Calu3 (cell line): ENCODE data around the gene FKBP15. TPM values are rescaled to one million over a fixed set of nuclear protein-coding genes. Genes with fewer than 3 reads are reported as not detected.

Experiments
- BruUV-seq: library from RNA; stranded (reverse); fragments of 400-500 nt; replicated peaks from 2 replicates; lab custom pipeline; 2021; lab: Mats Ljungman, UMichigan
- CTCF ChIA-PET: fragments of 300-600 bp; sonication (Branson Sonifier 250); formaldehyde crosslinking; loops from one replicate; lab custom pipeline; 2022; ENCODE audit warnings: antibody characterized with exemption; lab: Charles Lee
- DNase-seq: peaks from one replicate; pipeline ENCODE4 v3.0.0; 2022
- H3K27ac Mint-ChIP-seq: one replicate; pipeline ENCODE4 v1.8.0; 2022; ENCODE audit warnings: mixed read lengths; ENCODE audit not compliant: unreplicated experiment
- H3K27me3 Mint-ChIP-seq: one replicate; pipeline ENCODE4 v1.8.0; 2022; ENCODE audit warnings: mixed read lengths; ENCODE audit not compliant: unreplicated experiment
- H3K36me3 Mint-ChIP-seq: one replicate; pipeline ENCODE4 v1.8.0; 2022; ENCODE audit warnings: mild to moderate bottlenecking, moderate library complexity, mixed read lengths; ENCODE audit not compliant: insufficient read depth, unreplicated experiment
- H3K4me1 Mint-ChIP-seq: one replicate; pipeline ENCODE4 v1.8.0; 2022; ENCODE audit warnings: mild to moderate bottlenecking, low read depth, mixed read lengths; ENCODE audit not compliant: unreplicated experiment
- H3K4me3 Mint-ChIP-seq: one replicate; pipeline ENCODE4 v1.8.0; 2022; ENCODE audit warnings: mild to moderate bottlenecking, low read depth, moderate library complexity, mixed read lengths; ENCODE audit not compliant: unreplicated experiment
- H3K9me3 Mint-ChIP-seq: one replicate; pipeline ENCODE4 v1.8.0; 2022; ENCODE audit warnings: low read depth, mixed read lengths; ENCODE audit not compliant: unreplicated experiment
- CTCF ChIP-seq: fragments of 200-600 bp; IDR thresholded peaks from one replicate; pipeline ENCODE4 v1.8.0; 2022; ENCODE audit warnings: antibody characterized with exemption; ENCODE audit not compliant: unreplicated experiment
- intact Hi-C: fragments of 100-400 bp; cut with micrococcal nuclease; formaldehyde crosslinking; loops from one replicate; pipeline ENCODE4 v1.10.0; 2022; ENCODE audit not compliant: unreplicated experiment
- total RNA-seq: library from RNA; stranded (reverse); gene quantifications from 2 replicates; pipeline ENCODE4 v1.2.3, GENCODE V29; 2022

FKBP15 gene
- total RNA-seq, 1 experiment from 2014 or later, result 19.2 TPM

DNA sequence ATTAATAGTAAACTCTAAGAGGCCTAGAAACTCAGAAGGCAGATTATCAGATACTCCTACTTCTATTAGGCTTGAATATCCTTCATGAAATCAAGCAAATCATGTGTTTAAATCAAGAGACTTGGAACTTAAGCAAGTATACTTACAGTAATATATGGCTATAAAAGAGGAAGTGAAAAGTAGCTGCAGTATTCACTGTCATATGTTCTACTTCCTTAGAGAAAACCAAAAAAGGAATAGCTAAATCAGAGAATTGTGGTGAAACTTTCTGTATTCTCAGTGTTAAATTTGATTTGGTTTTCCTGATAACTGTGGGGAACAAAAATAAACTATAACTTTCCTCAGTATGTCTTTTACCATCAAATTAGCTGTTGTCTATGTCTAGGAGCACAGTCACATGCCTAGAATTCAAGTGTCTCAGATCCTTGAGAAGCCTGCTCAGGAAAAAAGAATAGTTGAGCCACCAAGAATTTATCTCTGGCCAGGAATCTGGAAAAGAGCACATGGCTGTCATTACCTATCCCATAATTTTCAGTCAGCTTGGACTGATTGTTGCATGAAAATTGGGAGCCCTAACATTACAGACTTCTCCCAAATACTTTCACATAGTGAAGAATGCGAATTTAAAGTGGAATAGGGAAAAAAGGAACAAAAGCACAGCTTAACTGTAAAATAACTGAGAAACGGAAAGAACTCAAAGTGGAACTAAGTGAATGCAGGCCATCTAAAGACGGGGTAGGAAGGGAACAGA is 1.7 kb downstream of the FKBP15 start:
- BruUV-seq, result no TSS peak
- no peak for TF ChIP-seq CTCF
- peaks cover 25% of the 10 kb centered on the region for H3K36me3 Mint-ChIP-seq
- intact Hi-C loops, result no loop called here
- H3K27me3 Mint-ChIP-seq, result no peaks in the 10 kb centered on the region
- no peak for DNase-seq
- peak overlapping the region; percentile 92 for H3K4me3 Mint-ChIP-seq
- CTCF ChIA-PET, result interaction anchor here (1.6 kb wide), 1 partner anchor 56 kb away, joined by 3 read pairs; the partner anchor contains the start of genes CDC26 and PRPF4
- H3K27ac Mint-ChIP-seq, result no peak overlapping the region
- H3K4me1 Mint-ChIP-seq, result peaks cover 24% of the 10 kb centered on the region
- no peaks in the 10 kb centered on the region for H3K9me3 Mint-ChIP-seq

DNA sequence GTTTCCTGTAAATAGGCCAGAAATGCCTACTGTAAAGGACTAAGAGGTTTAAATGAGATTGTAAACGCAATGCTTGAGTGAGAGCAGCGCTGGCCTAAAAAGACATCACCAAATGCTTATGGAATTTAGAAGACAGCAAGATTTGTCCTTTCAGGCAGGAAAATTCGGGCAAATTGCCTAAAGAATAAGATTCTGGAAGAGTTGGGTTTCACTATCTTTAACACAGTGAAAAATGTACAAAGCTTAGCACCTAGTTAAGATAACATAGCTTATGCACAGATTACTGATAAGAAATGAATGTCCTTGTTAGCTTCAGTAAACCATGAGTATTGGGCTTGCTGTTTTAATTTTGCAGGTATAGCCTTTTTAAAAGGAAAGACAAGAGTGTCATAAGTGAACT is 4.7 kb downstream of the FKBP15 start:
- Mint-ChIP-seq H3K27ac (no peak overlapping the region), H3K36me3 (peaks cover 12% of the 10 kb centered on the region), H3K27me3 (no peaks in the 10 kb centered on the region), H3K4me1 (peaks cover 18% of the 10 kb centered on the region), H3K9me3 (no peaks in the 10 kb centered on the region), H3K4me3 (no peak overlapping the region)
- CTCF ChIA-PET, result no interaction called here
- no peak for TF ChIP-seq CTCF
- no TSS peak for BruUV-seq
- no peak for DNase-seq
- intact Hi-C loops, result no loop called here

DNA sequence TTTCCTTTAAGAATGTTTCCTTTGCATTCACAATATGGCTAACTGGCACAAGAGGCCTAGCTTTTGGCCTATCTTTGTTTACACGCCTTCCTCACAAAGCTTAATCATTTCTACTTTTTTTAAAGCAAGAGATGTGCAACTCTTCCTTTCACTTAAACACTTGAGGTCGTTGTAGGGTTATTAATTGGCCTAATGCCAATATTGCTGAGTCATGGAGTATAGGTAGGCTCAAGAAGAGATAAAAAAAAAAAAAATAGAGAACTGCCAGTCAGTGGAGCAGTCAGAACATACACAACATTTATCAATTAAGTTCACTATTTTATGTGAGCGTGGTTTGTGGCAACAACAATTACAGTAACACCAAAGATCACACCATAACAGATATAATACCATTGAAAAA is 5.9 kb downstream of the FKBP15 start:
- Mint-ChIP-seq H3K36me3 (no peaks in the 10 kb centered on the region), H3K27me3 (no peaks in the 10 kb centered on the region), H3K27ac (no peak overlapping the region), H3K4me1 (peaks cover 18% of the 10 kb centered on the region), H3K9me3 (no peaks in the 10 kb centered on the region), H3K4me3 (no peak overlapping the region)
- intact Hi-C loops, result no loop called here
- CTCF ChIA-PET, result no interaction called here
- DNase-seq, result no peak
- BruUV-seq, result no TSS peak
- TF ChIP-seq CTCF, result no peak

DNA sequence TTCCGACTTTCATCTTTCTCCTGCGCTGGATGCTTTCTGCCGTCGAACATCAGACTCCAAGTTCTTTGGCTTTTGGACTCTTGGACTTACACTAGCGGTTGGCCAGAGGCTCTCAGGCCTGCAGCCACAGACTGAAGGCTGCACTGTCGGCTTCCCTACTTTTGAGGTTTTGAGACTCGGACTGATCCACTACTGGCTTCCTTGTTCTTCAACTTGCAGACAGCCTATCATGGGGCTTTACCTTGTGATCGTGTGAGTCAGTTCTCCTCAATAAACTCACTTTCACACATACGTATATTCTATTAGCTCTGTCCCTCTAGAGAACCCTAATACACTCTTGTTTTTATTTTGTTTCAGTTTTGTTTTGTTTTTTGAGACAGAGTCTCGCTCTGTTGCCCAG is 10.3 kb downstream of the FKBP15 start:
- no peak for DNase-seq
- no peaks in the 10 kb centered on the region for H3K27me3 Mint-ChIP-seq
- no TSS peak for BruUV-seq
- CTCF ChIA-PET, result interaction anchor here (0.7 kb wide), 1 partner anchor 31 kb away, joined by 4 read pairs; no protein-coding TSS in a partner anchor
- no peaks in the 10 kb centered on the region for H3K36me3 Mint-ChIP-seq
- H3K4me3 Mint-ChIP-seq, result no peak overlapping the region
- intact Hi-C loops, result no loop called here
- TF ChIP-seq CTCF, result no peak
- peaks cover 8% of the 10 kb centered on the region for H3K4me1 Mint-ChIP-seq
- H3K9me3 Mint-ChIP-seq, result no peaks in the 10 kb centered on the region
- no peak overlapping the region for H3K27ac Mint-ChIP-seq
